AG09319 (cell line): Measurements from ENCODE around the gene BUD23.

Experiments used
- DNase-seq: peaks from one replicate; pipeline ENCODE4 v3.0.0-alpha.2; 2010; ENCODE audit warnings: low read depth; ENCODE audit errors: extremely low read depth
- CTCF ChIP-seq: IDR thresholded peaks from 2 replicates; pipeline ENCODE4 v1.5.1; 2011; ENCODE audit warnings: low read depth, mild to moderate bottlenecking, inconsistent platforms, low read length, moderate library complexity

BUD23 gene

DNA sequence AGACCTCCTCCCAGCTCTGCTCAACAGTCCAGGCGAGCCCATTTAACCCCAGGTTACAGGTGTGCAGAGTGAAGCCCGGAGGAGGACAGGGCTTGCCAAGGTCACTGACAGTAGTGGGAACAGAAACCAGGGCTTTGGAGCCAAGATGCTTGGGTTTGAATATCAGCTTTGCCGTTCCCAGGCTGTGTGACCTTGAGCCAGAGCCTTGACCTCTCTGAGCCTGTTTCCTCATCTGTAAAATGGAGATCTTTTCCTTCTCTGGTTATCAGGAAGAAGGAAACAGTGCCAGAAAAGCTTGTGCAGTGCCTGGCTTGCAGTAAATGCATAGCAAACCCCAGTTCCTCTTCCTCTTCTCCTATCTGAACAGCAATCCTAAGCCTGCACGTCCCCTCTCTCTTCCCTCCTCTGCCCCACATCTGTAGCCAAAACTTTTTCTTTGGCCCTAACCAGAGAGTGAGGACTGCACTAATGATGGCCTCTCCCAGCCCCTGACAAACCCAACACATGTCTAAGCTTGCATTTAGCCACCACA, 37.7 kb upstream of the BUD23 start:
- no peak for TF ChIP-seq CTCF

DNA sequence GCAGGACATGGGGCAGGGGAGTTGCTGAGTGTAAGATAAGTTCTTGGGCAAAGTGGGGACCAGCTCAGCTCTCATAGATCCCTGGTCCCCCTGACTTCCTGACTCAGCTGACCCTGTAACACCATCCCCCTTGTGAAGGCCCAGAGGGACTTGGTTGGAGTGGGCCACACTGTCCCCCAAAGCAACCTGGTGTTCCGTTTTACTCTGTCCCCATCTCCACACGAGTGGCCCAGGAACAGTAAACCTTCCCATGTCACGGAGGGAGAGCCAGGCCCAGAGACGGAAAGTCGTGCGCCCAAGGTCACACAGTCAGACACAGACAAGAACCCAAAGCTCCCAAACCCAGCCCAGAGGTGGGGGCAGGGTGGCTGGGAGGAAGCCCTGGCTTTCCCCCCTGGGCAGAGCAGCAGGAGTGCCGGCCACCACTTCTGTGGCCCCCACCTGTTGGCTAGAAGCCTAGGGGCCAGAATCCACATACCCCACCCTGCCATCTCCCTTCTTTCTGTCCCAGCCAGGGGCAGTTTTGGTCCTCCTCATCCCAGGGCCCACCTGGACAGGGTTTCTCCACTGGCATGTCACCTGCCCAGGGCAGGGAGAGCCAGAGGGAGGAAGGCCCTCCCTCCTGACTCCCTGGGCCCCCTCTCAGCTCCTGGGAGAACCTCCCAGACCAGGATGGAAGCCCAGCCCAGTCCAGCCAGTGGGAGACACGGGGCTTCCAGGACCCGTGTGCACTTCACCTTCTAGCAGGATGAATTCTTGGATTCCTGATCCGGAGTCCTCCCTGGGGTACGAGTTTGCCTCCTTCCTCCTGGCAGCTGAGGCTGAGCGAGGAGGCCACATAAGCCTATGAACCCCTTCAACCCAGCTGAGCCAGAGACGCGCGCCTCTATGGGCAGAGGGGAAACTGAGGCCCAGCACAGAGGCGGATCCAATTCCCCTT, 36.3 kb upstream of the BUD23 start:
- DNase-seq, result no peak
- no peak for TF ChIP-seq CTCF

More for the DNA sequence above, 37.7 kb upstream of the BUD23 start:
- no peak for DNase-seq

GRCh38 chr7:73647725-73648592, 35.4 kb upstream of the BUD23 start:
- DNase-seq, result no peak
- TF ChIP-seq CTCF, result no peak; the same call in 1 of the 2 replicates

- TF ChIP-seq CTCF, result no peak
- no peak for DNase-seq
Observed at GRCh38 chr7:73648593-73649332, 34.6 kb upstream of the BUD23 start.

- no peak for TF ChIP-seq CTCF
- no peak for DNase-seq
Observed at GRCh38 chr7:73649576-73649975, 33.8 kb upstream of the BUD23 start.

DNA sequence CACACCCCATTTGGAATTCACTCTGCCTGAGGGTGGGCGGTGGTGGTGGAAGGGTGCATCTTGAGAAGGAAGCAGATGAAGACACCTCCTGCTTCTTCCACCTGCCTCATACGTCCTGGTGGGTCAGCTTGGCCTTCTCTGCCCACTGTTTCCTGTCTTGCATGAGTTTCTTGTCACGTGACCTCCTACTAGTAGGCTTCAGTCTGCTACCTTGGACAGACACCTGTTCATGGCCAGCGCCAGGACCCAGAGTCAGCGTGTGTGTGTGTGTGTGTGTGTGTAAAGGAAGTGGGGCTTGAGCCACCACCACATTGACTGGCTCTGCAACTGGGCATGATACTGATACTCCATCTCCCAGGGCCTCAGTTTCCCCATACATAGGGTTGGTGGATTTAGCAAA, 32.9 kb upstream of the BUD23 start:
- DNase-seq, result no peak
- no peak for TF ChIP-seq CTCF
